GM19463 (cell line): ENCODE data around the gene CRYBG2.
"Not testable (repeated sequence)": the region's sequence is repeated elsewhere in the genome, so short reads cannot be mapped to it uniquely, and the experiment has no call there.

Source experiments
- ATAC-seq: cut with Tn5 transposase; IDR thresholded peaks from one replicate; pipeline ENCODE4 v1.9.1; 2021; ENCODE audit warnings: mild to moderate bottlenecking, moderate library complexity; ENCODE audit not compliant: unreplicated experiment

The CRYBG2 gene

GRCh38 chr1:26350701-26351589 is 3.0 kb downstream of the CRYBG2 start:
- ATAC-seq, result no peak

DNA sequence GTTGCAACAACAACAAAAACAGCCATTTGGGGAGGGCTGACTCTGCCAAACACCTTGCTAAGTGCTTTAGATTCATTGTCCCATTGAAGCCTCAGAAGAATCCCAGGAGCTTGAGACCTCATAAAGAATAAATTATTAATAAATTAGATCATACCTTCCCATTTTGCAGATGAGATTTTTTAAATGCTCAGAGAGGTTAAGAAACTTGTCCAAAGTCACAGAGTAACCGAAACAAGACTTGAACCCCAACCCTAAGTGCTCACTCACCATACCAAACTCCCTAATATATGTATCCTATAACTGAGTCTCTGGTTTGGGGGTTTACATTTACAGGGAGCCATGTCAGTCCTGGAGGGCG is 3.6 kb downstream of the CRYBG2 start:
- no peak for ATAC-seq

- ATAC-seq, result no peak
These were observed 4.1 kb downstream of the CRYBG2 start for GRCh38 chr1:26349877-26350244.

DNA sequence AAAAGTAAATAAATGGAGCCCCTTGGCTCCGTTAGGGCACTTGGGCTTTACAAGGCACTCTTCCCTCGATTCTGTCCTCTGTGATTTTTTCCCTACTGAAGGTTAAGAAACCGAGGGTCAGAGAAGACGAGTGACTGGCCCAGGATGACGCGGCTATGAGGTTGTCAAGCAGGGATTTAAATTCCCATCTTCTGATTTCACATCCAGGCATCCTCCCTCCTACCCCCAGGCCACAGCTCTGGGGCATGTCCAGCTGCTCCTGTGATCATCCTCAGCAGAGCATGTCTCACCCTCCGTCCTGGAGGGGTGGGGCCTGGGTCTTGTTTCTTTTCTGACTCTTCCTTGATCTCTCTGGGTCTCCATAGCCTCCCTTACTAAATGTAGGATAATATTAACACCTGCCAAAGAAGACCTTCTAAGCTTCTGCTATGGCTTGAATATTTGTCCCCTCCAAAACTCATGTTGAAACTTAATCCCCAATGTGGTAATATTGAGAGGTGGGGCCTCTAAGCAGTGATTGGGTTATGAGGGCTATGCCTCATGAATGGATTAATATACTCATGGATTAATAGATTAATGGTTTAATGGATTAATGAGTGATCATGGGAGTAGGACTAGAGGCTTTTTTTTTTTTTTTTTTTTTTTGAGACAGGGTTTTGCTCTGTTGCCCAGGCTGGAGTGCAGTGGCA is 4.6 kb downstream of the CRYBG2 start:
- ATAC-seq, result no peak

DNA sequence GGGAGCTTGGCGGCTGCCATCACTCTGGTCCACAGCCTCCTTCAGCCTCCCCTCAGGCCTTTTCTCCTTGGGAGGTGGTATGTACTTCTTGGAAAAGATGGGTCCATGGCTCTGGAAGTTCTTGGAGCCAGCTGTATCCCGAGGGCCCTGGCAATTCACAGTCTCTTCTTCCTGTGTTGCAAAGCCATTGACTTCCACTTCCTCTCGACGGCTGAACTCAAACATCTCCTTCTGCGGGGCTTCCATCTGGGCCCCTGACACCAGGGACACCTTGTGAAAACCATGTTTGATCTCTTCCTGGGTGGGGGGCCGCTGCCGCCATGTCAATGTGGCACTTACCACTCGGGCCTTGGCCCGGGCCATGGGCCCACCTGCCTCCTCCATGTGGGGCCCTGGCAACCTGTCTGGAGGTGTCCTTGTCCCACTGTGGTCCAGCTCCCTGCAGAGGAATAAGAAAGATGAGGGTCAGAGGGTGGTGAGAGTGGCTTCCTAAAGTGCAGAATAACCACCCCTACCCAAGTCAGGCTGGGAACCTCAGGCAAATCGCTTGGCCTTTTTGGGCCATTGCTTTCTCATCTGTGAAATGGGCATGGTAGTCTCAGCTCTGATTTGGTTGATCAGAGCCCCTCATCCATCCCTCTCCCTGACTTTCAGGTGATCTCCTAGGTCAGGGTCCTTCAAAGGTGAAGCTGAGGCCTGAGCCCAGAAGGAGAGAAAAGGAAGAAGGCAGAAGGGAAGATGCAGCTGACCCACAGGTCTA is 7.5 kb downstream of the CRYBG2 start:
- no peak for ATAC-seq

DNA sequence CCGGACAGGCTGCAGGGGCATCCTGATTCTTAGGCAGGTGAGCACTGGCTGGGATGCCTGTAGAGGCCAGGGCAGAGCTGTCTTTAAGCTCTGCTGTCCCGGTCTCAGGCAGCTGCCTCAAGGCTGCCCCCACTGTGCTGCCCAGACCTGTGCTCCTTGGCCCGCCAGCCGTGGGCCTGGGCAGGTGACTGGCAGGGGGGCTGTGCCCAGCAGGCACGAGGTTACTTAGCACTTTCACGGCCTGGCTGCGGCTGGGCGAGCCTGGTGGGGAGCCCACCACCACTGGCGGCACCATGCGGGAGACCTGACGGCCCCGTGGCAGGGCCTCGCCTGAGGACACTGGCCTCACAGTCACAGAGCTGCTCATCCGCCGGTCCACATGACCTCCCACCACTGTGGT is 8.2 kb downstream of the CRYBG2 start:
- ATAC-seq, result no peak

GRCh38 chr1:26344147-26344920 is 9.6 kb downstream of the CRYBG2 start:
- ATAC-seq, result no peak

- no peak for ATAC-seq
These were observed 13.9 kb downstream of the CRYBG2 start for GRCh38 chr1:26340047-26340481.

GRCh38 chr1:26338670-26339069 is 15.3 kb downstream of the CRYBG2 start:
- no peak for ATAC-seq

DNA sequence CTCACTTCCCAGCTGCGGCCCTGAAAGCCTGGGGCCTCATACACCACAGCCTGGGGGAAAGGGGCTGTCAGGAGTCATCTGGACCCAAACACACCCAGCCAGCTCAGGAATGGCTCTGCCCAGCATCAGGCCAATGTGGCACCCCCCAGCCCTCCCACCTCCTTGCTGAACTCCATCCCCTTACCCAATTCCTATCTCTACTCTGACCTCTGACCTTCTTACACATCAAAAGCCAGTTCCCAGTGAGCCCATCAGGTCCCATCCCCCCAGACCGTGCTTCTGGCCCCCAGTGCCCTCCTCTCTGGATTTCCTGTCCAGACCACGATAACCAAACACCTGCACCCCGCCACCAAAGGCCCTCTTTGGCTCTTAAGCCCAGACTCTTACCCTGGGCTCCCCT is 16.3 kb downstream of the CRYBG2 start:
- ATAC-seq, result no peak

- no peak for ATAC-seq
These were observed 16.8 kb downstream of the CRYBG2 start for GRCh38 chr1:26337206-26337535.

- peak; percentile 47 for ATAC-seq
These were observed 17.3 kb downstream of the CRYBG2 start for GRCh38 chr1:26336477-26337205.

DNA sequence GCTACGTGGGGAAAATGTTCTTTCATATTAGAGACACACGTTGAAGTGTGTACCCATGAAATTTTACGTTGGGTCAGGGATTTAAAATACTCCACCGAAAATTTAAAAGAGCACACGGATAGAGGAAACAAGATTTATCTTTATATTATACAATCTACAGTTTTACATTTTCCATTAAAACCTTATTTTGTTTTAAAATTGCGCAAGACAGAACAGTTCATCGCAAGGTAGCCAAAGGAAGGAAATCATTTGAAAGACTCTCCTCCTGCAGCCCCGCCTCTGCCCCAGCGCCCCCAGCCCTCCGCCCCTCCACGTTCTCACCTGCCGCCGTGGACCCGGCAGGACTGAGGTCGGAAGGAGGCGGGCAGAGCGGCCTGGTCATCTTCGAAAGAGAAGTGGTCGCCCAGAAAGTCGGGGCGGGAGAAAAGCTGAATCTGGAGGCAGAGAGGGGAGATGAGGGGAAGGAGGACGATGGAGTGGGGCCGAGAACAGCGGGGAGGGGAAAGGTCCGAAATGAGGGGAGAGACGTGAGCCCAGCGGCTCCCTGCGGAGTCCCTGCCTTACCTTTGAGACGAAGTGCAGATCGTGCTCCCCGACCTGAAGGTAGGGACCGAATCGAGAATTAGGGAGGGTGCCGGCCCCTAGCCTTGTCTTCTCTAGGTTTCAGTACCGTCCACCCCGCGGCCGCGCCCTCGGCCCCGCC is 18.0 kb downstream of the CRYBG2 start:
- ATAC-seq, result no peak

DNA sequence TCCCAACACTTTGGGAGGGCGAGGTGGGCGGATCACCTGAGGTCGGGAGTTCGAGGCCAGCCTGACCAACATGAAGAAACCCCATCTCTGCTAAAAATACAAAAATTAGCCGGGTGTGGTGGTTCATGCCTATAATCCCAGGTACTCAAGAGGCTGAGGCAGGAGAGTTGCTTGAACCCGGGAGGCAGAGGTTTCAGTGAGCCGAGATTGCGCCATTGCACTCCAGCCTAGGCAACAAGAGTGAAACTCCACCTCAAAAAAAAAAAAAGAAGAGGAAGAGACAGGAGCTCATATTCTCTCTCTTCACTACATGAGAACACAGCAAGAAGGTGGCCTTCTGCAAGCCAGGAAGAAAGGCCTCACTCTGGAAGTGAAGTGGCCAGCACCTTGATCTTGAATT is 20.6 kb downstream of the CRYBG2 start:
- ATAC-seq, result not testable (repeated sequence)

- ATAC-seq, result no peak
These were observed 23.7 kb downstream of the CRYBG2 start for GRCh38 chr1:26330276-26330675.

- not testable (repeated sequence) for ATAC-seq
These were observed 24.6 kb downstream of the CRYBG2 start for GRCh38 chr1:26329380-26329779.

- ATAC-seq, result no peak
These were observed 25.3 kb downstream of the CRYBG2 start for GRCh38 chr1:26328597-26328996.

DNA sequence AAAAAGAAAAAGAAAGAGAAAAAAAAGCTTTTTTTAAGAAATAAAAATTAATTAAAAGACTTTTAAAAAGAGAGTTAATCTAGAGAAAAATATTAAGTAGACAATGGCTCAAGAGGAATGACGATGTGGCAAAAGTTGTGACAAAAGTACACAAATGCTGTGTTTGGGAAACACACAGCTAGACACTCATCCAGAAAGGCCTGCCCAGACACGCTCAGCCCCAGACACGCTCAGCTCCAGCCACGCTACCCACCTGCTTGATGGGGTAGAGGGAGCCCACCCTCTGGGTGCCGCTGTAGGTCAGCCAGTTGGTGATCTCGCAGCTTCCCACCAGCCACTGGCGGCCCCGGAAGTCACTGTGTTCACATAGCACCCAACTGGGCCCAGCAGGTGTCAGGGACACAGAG is 26.0 kb downstream of the CRYBG2 start:
- no peak for ATAC-seq

DNA sequence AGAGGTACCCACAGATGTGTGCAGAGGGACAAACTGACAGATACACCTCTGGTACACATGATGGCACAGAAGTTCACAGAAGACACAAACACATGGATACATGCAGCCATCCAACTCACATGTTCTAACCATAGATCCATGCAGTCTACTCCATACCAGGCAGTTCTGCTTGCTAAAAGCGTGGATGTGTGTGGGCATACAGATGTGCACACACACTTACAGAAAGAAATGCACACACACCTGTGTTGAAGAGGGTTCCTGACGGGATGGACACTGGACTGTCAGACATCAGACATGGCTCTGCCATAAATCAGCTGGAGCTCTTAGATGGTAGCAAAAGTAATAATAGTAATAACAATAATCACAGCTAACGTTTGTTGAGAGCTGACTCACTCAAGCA is 29.4 kb downstream of the CRYBG2 start:
- no peak for ATAC-seq

DNA sequence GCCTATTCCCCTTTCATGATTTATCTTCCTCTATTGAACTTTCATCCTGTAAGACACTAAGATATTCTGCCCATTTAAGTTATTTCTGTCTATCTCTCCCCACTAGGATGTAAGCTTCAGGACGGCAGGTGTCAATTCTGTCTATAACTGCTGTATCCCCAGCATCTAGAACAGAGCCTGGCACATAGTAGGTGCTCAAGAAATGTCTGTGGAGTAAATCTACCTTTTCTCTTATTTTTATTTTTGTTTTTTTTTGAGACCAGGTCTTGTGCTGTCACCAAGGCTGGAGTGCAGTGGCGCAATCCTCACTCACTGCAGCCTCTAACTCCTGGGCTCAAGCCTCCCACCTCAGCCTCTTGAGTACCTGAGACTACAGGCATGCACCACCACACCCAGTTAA is 30.5 kb downstream of the CRYBG2 start:
- no peak for ATAC-seq
